Activated CD8-positive, alpha-beta memory T cell treated with anti-CD3 and anti-CD28 coated beads, Interleukin-2, amount 10 ng/mL, durations not matched to agents 7 days and 5 days (primary cell): ENCODE results near the gene BNIPL. TPM values are rescaled to one million over a fixed set of nuclear protein-coding genes. Genes with fewer than 3 reads are reported as not detected.

ENCODE experiments used
- ATAC-seq: fragments of 150-1000 bp; cut with Tn5 transposase; one replicate; pipeline ENCODE4 v1.10.0; 2021; ENCODE audit warnings: moderate library complexity
- CTCF ChIA-PET: fragments of 350-600 bp; sonication (Branson Sonifier 250); formaldehyde crosslinking; loops from one replicate; lab custom pipeline; 2021; ENCODE audit warnings: antibody characterized with exemption; lab: Charles Lee
- DNase-seq: peaks from one replicate; pipeline ENCODE4 v3.0.0-alpha.2; 2020
- H3K27ac Mint-ChIP-seq: one replicate; pipeline ENCODE4 v1.8.0; 2021; ENCODE audit warnings: mild to moderate bottlenecking, mixed read lengths
- H3K27me3 Mint-ChIP-seq: one replicate; pipeline ENCODE4 v1.8.0; 2021; ENCODE audit warnings: mixed read lengths
- H3K36me3 Mint-ChIP-seq: one replicate; pipeline ENCODE4 v1.8.0; 2021; ENCODE audit warnings: mild to moderate bottlenecking, mixed read lengths
- H3K4me1 Mint-ChIP-seq: one replicate; pipeline ENCODE4 v1.8.0; 2021; ENCODE audit warnings: mixed read lengths
- H3K4me3 Mint-ChIP-seq: one replicate; pipeline ENCODE4 v1.8.0; 2021; ENCODE audit warnings: mild to moderate bottlenecking, moderate library complexity, mixed read lengths
- H3K9me3 Mint-ChIP-seq: one replicate; pipeline ENCODE4 v1.8.0; 2022; ENCODE audit warnings: low read depth, mixed read lengths
- total RNA-seq, 2 experiments: library from RNA; stranded (reverse); gene quantifications; one replicate each; pipeline ENCODE4 v1.2.3, GENCODE V29; 2021

Gene BNIPL
- total RNA-seq, 2 experiments from 2014 or later = 1.0 to 2.0 TPM

GRCh38 chr1:151013518-151013917, 22.9 kb upstream of the BNIPL start:
- ATAC-seq = no peak
- Mint-ChIP-seq H3K27me3 (no peaks in the 10 kb centered on the region), H3K27ac (no peak overlapping the region), H3K4me3 (no peak overlapping the region), H3K36me3 (no peaks in the 10 kb centered on the region), H3K9me3 (no peaks in the 10 kb centered on the region), H3K4me1 (peaks cover 26% of the 10 kb centered on the region)
- CTCF ChIA-PET = interaction anchor here (3.5 kb wide), 1 partner anchor 11 kb away, joined by 18 read pairs; no protein-coding TSS in a partner anchor
- no peak for DNase-seq

GRCh38 chr1:151024540-151025146, 11.7 kb upstream of the BNIPL start:
- no peaks in the 10 kb centered on the region for H3K27me3 Mint-ChIP-seq
- H3K4me1 Mint-ChIP-seq = peaks cover 5% of the 10 kb centered on the region
- H3K27ac Mint-ChIP-seq = peak overlapping the region; percentile 52

DNA sequence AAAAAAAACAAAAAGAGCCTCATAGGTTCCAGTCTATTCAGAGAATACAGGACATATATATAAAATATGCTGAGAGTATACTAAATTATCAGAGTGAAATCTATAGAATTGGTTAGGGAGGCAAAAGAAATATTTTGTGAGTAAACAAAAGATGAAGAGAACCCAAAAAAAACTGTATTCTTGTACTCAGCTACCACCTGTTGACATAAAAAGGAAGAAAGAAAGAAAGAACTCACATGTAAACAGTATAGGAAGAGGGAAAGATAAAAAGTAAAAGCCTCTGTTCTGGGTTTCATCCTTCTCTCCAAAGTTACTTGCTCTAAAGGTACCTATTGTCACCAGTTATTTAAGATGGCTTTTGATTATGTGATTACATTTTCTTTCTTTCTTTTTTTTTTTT, 9.9 kb upstream of the BNIPL start:
- no peak for DNase-seq
- no peak for ATAC-seq
- CTCF ChIA-PET = interaction anchor here (1.0 to 7.3 kb wide), 6 partner anchors 14 to 149 kb away, joined by 3 to 76 read pairs (median 12); partner anchors contain the start of gene C1orf56
- Mint-ChIP-seq H3K4me3 (no peak overlapping the region), H3K9me3 (no peaks in the 10 kb centered on the region), H3K36me3 (peaks cover 17% of the 10 kb centered on the region), H3K27ac (no peak overlapping the region), H3K4me1 (peaks cover 5% of the 10 kb centered on the region), H3K27me3 (no peaks in the 10 kb centered on the region)

More at GRCh38 chr1:151024540-151025146, 11.7 kb upstream of the BNIPL start:
- Mint-ChIP-seq H3K36me3 (peaks cover 11% of the 10 kb centered on the region), H3K9me3 (no peaks in the 10 kb centered on the region), H3K4me3 (peak overlapping the region; percentile 25)
- DNase-seq = peak; percentile 91
- CTCF ChIA-PET = interaction anchor here (0.7 to 7.3 kb wide), 38 partner anchors 9 to 421 kb away, joined by 3 to 76 read pairs (median 5); partner anchors contain the start of genes C1orf56, CDC42SE1, LYSMD1 and MINDY1
- ATAC-seq = peak; percentile 100

DNA sequence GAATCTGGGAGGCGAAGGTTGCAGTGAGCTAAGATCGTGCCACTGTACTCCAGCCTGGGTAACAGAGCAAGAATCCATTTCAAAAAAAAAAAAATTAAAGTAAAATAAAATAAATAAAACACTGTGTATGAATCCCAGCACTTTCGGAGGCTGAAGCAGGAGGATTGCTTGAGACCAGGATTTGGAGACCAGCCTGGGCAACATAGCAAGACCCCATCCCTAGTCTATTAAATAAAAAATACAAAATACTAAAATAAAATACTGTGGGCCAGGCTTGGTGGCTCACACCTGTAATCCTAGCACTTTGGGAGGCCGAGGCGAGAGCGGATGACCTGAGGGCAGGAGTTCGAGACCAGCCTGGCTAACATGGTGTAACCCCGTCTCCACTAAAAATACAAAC, 4.2 kb upstream of the BNIPL start:
- Mint-ChIP-seq H3K27me3 (no peaks in the 10 kb centered on the region), H3K27ac (no peak overlapping the region), H3K4me1 (no peaks in the 10 kb centered on the region), H3K9me3 (no peaks in the 10 kb centered on the region), H3K36me3 (peaks cover 23% of the 10 kb centered on the region), H3K4me3 (no peak overlapping the region)
- CTCF ChIA-PET = interaction anchor here (1.4 to 1.5 kb wide), 2 partner anchors 12 to 36 kb away, joined by 3 to 4 read pairs; no protein-coding TSS in a partner anchor
- DNase-seq (no peak), ATAC-seq (no peak)

DNA sequence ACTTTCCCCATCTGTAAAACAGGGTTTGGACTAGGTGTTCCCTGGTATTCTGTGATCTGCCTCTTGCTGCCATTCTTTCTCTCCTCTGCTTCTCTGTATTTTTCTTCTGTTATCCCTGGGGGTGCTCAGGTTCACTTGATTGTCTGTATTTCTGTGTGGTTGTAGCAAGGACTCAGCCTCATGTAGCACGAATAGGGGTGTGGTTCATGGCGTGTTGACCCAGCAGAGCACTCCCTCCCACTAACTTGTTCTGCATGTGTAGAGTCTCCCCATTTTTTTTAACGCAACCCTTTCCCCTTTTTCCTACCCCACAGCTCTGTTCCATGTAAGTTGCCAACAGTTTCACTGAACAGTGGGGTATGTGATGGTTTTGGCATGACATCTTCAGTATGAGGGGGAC, 1.2 kb upstream of the BNIPL start:
- Mint-ChIP-seq H3K27ac (no peak overlapping the region), H3K36me3 (peaks cover 14% of the 10 kb centered on the region), H3K9me3 (no peaks in the 10 kb centered on the region)

DNA sequence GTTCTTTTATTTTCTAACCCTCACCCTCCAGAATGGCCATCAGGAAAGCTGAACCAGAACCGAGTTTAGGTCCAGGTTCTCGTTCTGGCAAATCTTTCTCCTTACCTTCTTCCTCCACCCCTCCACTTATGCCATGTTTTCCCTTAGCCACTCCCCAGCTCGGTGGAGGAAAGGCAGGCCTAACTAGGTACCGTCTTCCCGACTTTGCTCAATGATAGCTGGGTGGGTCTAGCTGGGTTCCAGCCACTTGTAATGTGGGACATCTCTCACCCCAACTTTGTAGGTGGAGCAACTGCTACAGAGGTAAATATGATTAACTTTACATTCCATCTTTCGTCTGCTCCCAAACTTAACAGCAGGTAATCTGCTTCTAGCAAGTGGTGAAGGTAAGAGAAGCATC, 646 bp downstream of the BNIPL start:
- ATAC-seq (no peak), DNase-seq (no peak)
- Mint-ChIP-seq H3K36me3 (peaks cover 10% of the 10 kb centered on the region), H3K4me3 (no peak overlapping the region), H3K4me1 (no peaks in the 10 kb centered on the region), H3K27me3 (no peaks in the 10 kb centered on the region), H3K9me3 (no peaks in the 10 kb centered on the region), H3K27ac (no peak overlapping the region)
- CTCF ChIA-PET = interaction anchor here (0.9 kb wide), 1 partner anchor 41 kb away, joined by 3 read pairs; no protein-coding TSS in a partner anchor

More for the DNA sequence above, 1.2 kb upstream of the BNIPL start:
- H3K27me3 Mint-ChIP-seq = no peaks in the 10 kb centered on the region
- ATAC-seq (no peak), DNase-seq (no peak)
- H3K4me1 Mint-ChIP-seq = no peaks in the 10 kb centered on the region
- no peak overlapping the region for H3K4me3 Mint-ChIP-seq
- CTCF ChIA-PET = no interaction called here

DNA sequence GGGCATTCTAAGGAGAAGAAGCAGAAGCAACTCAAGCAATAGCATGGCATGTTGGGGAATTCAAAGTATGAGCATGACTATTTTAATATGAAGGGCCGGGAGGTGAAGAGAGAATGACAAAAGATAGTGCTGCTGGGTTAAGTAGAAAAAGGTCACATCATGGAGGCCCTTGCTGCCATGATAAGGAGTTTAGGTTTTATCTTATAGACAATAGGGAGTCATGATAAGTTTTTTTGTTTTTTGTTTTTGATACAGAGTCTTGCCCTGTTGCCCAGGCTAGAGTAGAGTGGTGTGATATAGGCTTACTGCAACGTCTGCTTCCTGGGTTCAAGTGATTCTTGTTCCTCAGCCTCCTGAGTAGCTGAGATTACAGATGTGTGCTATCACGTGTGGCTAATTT, 3.1 kb downstream of the BNIPL start:
- no peak for ATAC-seq
- DNase-seq = no peak
- Mint-ChIP-seq H3K4me1 (peaks cover 9% of the 10 kb centered on the region), H3K27ac (no peak overlapping the region), H3K36me3 (peaks cover 3% of the 10 kb centered on the region), H3K27me3 (no peaks in the 10 kb centered on the region), H3K9me3 (no peaks in the 10 kb centered on the region), H3K4me3 (no peak overlapping the region)
- CTCF ChIA-PET = interaction anchor here (2.9 kb wide), 1 partner anchor 15 kb away, joined by 14 read pairs; no protein-coding TSS in a partner anchor

DNA sequence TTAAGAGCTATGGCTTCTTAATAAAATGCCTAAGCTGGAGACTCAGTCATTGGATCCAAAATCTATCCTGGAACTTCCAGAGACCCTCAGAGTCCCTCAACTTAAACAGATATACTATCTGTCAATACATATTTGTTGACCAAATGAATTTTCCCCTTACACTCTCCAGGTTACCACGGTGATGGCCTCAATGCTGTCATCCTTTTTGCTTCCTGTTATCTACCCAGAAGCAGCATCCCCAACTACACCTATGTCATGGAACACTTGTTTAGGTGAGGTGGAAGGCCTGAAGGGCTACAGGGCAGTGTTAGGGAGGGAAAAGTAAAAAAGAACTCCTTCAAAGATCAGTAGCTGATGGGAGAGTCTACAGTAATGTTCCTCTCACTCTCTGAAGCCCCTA, 6.8 kb downstream of the BNIPL start:
- no peak overlapping the region for H3K27ac Mint-ChIP-seq
- H3K27me3 Mint-ChIP-seq = no peaks in the 10 kb centered on the region
- peaks cover 24% of the 10 kb centered on the region for H3K4me1 Mint-ChIP-seq
- no peak overlapping the region for H3K4me3 Mint-ChIP-seq
- no peaks in the 10 kb centered on the region for H3K36me3 Mint-ChIP-seq
- DNase-seq = peak; percentile 50
- CTCF ChIA-PET = interaction anchor here (1.0 to 1.5 kb wide), 3 partner anchors 12 to 48 kb away, joined by 3 to 8 read pairs (median 4); no protein-coding TSS in a partner anchor
- no peak for ATAC-seq
- H3K9me3 Mint-ChIP-seq = no peaks in the 10 kb centered on the region

DNA sequence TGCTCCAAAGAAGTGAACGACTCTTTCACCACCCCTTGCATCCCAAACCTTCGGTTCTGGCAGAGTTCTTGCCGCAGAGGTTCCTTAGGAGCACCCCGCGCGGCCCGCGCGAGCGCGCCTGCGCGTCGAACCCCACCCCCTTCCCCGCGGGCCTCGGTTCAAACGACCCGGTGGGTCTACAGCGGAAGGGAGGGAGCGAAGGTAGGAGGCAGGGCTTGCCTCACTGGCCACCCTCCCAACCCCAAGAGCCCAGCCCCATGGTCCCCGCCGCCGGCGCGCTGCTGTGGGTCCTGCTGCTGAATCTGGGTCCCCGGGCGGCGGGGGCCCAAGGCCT, 11.2 kb downstream of the BNIPL start, which contains the start of gene C1orf56:
Gene C1orf56 (plus strand): TSS at position 161 of the 334 bp plus-strand sequence. CDS start 97 bp downstream, at position 258.
- peak within 1 kb of the TSS; percentile 87 for H3K27ac Mint-ChIP-seq
- peaks cover 40% of the 10 kb centered on the region for H3K4me1 Mint-ChIP-seq
- peak within 1 kb of the TSS; percentile 91 for H3K4me3 Mint-ChIP-seq
- H3K9me3 Mint-ChIP-seq = no peaks in the 10 kb centered on the region
- ATAC-seq (peak; percentile 74), DNase-seq (peak; percentile 66)
- CTCF ChIA-PET = interaction anchor here (1.0 to 8.9 kb wide), 15 partner anchors 12 to 480 kb away, joined by 3 to 76 read pairs (median 6); partner anchors contain the start of genes CDC42SE1, GABPB2, MINDY1 and MLLT11
- H3K36me3 Mint-ChIP-seq = peaks cover 18% of the 10 kb centered on the region
- H3K27me3 Mint-ChIP-seq = no peaks in the 10 kb centered on the region

DNA sequence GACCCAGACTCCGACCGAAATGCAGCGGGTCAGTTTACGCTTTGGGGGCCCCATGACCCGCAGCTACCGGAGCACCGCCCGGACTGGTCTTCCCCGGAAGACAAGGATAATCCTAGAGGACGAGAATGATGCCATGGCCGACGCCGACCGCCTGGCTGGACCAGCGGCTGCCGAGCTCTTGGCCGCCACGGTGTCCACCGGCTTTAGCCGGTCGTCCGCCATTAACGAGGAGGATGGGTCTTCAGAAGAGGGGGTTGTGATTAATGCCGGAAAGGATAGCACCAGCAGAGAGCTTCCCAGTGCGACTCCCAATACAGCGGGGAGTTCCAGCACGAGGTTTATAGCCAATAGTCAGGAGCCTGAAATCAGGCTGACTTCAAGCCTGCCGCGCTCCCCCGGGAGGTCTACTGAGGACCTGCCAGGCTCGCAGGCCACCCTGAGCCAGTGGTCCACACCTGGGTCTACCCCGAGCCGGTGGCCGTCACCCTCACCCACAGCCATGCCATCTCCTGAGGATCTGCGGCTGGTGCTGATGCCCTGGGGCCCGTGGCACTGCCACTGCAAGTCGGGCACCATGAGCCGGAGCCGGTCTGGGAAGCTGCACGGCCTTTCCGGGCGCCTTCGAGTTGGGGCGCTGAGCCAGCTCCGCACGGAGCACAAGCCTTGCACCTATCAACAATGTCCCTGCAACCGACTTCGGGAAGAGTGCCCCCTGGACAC, 11.7 kb downstream of the BNIPL start:
- CTCF ChIA-PET = interaction anchor here (0.7 to 8.9 kb wide), 17 partner anchors 11 to 480 kb away, joined by 3 to 76 read pairs (median 4); partner anchors contain the start of genes CDC42SE1, CERS2, MINDY1 and MLLT11
- ATAC-seq = peak; percentile 85
- peaks cover 36% of the 10 kb centered on the region for H3K4me1 Mint-ChIP-seq

DNA sequence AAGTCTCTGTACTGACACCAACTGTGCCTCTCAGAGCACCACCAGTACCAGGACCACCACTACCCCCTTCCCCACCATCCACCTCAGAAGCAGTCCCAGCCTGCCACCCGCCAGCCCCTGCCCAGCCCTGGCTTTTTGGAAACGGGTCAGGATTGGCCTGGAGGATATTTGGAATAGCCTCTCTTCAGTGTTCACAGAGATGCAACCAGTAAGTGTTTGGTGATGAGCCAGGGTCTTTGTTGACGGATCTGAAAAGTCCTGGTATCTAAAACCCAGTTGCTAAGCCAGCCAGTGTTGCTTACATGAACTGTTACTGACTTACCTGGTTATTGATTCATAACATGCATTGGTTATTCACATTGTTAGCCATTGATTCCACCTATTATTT, 12.3 kb downstream of the BNIPL start:
- H3K36me3 Mint-ChIP-seq = peaks cover 29% of the 10 kb centered on the region
- ATAC-seq (no peak), DNase-seq (no peak)
- H3K4me3 Mint-ChIP-seq = peak overlapping the region; percentile 91
- peak overlapping the region; percentile 87 for H3K27ac Mint-ChIP-seq
- H3K9me3 Mint-ChIP-seq = no peaks in the 10 kb centered on the region
- H3K4me1 Mint-ChIP-seq = peaks cover 32% of the 10 kb centered on the region
- CTCF ChIA-PET = interaction anchor here (0.7 to 8.9 kb wide), 13 partner anchors 11 to 481 kb away, joined by 3 to 76 read pairs (median 6); partner anchors contain the start of genes CDC42SE1, CERS2, MINDY1 and MLLT11
- no peaks in the 10 kb centered on the region for H3K27me3 Mint-ChIP-seq

More for the DNA sequence above, 11.7 kb downstream of the BNIPL start:
- H3K27me3 Mint-ChIP-seq = no peaks in the 10 kb centered on the region
- H3K36me3 Mint-ChIP-seq = peaks cover 23% of the 10 kb centered on the region
- H3K4me3 Mint-ChIP-seq = peak overlapping the region; percentile 91
- no peaks in the 10 kb centered on the region for H3K9me3 Mint-ChIP-seq
- peak overlapping the region; percentile 87 for H3K27ac Mint-ChIP-seq
- DNase-seq = peak; percentile 79

- Mint-ChIP-seq H3K4me3 (no peak overlapping the region), H3K27ac (peak overlapping the region; percentile 54), H3K9me3 (no peaks in the 10 kb centered on the region), H3K27me3 (no peaks in the 10 kb centered on the region), H3K36me3 (peaks cover 36% of the 10 kb centered on the region), H3K4me1 (peaks cover 34% of the 10 kb centered on the region)
- no peak for ATAC-seq
- DNase-seq = no peak
- CTCF ChIA-PET = interaction anchor here (1.1 to 8.9 kb wide), 4 partner anchors 10 to 28 kb away, joined by 5 to 76 read pairs (median 39); partner anchors contain the start of genes CDC42SE1, GABPB2 and MLLT11
Measured at GRCh38 chr1:151049458-151049857, 13.1 kb downstream of the BNIPL start.
